GM21526 (cell line): ENCODE data around the gene PLA2G2D.
A peak's percentile ranks its signal among the peaks of the same experiment; 100 is the strongest.

Experiments
- ATAC-seq: cut with Tn5 transposase; IDR thresholded peaks from one replicate; pipeline ENCODE4 v1.9.1; 2021; ENCODE audit warnings: moderate library complexity; ENCODE audit not compliant: unreplicated experiment, low FRiP score

The PLA2G2D gene, protein sequence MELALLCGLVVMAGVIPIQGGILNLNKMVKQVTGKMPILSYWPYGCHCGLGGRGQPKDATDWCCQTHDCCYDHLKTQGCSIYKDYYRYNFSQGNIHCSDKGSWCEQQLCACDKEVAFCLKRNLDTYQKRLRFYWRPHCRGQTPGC

GRCh38 chr1:20119347-20119746, at the start of gene PLA2G2D:
PLA2G2D (minus strand) TSS chr1:20119536; CDS start chr1:20119498, 38 bp downstream.
- ATAC-seq = no peak

- no peak for ATAC-seq
These were observed 49.5 kb upstream of the PLA2G2D start for GRCh38 chr1:20168564-20169491.

- ATAC-seq = no peak
These were observed 47.8 kb upstream of the PLA2G2D start for GRCh38 chr1:20167126-20167525.

GRCh38 chr1:20166051-20166450, 46.7 kb upstream of the PLA2G2D start:
- ATAC-seq = no peak

DNA sequence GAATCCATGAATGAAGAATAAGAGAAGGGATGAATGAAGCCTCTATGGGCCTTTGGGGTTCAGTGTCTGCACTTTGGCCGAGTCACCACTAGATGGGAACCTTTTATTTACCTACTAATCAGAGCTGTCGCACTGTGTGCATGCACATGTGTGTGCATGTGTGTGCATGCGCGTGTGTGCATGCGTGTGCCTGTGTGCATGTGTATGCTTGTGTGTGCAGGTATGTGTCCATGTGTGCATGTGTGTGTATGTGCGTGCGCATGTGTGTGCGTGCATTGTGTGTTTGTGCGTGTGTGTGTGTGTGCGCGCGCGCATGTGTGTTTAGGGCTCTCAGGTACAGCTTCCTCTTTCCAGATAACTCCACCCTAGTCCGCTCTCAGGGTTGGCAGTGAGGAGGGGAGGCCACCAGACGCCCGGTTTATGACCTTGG, 46.2 kb upstream of the PLA2G2D start:
- no peak for ATAC-seq

DNA sequence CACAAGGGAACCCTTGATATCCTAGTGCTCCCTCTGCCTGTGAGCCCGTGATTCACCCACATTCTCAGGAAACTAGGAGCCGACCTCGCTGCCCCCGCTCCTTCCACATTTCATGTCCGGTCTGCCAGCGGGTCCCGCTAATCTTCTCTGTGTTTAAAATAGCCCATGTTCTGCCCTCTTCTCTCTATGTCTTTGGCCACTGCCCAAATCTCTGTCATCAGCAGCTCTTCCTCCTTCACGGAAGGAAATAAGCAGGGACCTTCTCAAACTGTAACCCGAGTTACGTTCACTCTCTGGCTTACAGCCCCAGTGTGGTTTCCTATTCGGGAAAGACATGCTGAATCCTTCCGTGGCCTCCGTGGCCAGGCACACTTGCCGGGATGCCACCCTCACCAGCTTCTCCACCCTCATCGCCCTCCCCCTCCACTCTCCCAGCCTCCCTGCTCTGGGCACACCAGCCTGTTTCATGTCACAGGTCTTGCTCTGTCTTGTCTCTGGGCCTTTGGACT, 45.4 kb upstream of the PLA2G2D start:
- ATAC-seq = no peak

GRCh38 chr1:20160034-20160433, 40.7 kb upstream of the PLA2G2D start:
- no peak for ATAC-seq

- ATAC-seq = no peak
These were observed 39.2 kb upstream of the PLA2G2D start for GRCh38 chr1:20158358-20159070.

DNA sequence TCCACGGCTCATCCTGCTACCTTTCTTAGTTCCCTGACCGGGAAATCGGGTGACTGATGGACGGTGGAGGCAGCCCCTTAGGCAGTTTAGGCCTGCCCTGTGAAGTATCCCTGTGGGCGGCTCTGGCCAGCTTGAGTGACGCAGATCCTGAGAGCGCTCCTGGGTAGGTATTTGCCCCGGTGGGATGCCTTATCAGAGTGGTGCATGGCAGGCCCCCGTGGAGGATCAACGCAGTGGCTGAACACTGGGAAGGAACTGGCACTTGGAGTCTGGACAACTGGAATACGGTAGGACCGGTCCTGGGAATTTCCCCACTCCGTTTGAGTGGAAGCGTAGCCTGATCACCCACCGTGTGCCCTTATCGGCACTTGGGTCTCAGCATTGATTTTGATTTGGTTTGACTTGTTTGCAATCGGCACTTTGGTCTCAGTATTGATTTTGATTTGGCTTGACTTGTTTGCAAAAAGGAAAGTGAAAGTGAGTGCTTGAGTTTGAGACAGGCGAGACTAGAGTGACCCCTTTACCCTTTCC, 35.0 kb upstream of the PLA2G2D start:
- no peak for ATAC-seq

DNA sequence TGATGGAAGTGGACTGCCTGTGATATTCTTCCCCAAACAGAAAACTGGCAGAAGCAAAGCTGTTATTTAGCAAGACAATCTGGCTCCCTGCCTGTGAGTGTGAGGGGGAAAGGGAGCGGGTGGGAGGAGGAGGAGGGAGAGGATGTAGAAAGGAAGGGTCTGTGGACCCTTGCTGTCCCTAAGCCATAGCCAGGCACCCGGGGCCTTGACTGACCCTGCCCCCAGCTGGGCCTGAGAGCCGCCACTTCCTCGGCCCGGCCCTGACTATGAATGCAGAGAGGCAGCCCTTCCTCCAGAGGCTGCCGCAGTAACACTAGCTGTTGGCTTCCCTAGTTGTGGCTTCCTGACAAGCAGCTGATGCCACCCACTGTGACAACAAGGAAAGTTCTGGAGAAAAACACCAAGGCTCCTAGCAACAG, 33.7 kb upstream of the PLA2G2D start:
- no peak for ATAC-seq

- no peak for ATAC-seq
These were observed 33.2 kb upstream of the PLA2G2D start for GRCh38 chr1:20152599-20152930.

DNA sequence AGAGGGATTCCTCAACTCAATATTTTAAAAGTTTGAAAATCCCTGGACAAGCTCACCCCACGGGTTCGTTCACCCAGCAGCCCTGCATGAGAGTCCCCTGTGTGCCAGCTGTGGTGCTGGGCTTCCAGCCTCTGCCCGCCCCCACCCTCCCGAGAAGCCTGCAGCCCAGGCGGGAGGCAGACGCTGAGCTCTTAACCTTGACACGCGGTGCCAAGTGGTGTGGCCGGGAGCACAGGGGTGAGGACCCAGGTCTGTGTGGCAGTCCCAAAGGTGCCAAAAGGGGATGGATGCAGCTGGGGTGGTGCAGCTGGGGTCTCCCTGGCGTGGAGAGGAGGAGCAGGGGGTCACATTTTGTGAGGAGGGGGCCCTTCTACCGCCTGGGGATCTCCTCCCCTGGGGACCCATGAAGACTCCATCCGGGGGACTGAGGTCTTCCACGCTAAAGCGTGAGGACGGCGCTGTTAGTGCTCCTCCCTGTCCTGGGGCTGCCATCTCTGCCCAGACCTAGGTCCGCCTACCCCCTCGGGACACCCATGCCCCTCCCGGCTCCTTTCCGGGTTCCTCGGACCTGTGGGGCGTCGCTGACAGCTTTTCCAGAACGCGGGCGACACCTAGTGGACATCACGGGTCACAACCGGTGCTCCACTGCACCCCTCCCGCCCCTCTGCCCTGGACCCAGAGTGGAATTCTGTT, 32.7 kb upstream of the PLA2G2D start:
- peak; percentile 82 for ATAC-seq

GRCh38 chr1:20150969-20151368, 31.6 kb upstream of the PLA2G2D start:
- no peak for ATAC-seq

DNA sequence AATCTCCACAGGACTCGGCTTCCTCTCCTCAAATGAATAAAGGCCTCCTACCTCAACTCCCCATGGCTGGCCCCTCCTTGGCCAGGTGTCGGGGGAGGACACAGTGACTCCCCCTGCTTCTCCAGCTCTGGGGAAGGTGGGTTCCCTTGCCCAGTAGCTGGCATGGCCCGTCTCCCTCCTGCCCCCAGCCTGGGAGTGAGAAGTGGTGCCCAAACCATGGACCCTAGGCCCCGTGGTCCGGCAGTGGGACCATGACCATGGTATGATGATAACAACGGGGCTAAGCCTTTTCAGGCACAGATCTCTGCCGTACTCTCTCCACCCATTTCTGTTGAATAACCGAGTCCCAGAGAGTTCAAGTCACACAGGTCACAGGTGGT, 31.0 kb upstream of the PLA2G2D start:
- ATAC-seq = no peak

GRCh38 chr1:20149601-20150325, 30.4 kb upstream of the PLA2G2D start:
- ATAC-seq = no peak

- no peak for ATAC-seq
These were observed 29.5 kb upstream of the PLA2G2D start for GRCh38 chr1:20148571-20149500.

DNA sequence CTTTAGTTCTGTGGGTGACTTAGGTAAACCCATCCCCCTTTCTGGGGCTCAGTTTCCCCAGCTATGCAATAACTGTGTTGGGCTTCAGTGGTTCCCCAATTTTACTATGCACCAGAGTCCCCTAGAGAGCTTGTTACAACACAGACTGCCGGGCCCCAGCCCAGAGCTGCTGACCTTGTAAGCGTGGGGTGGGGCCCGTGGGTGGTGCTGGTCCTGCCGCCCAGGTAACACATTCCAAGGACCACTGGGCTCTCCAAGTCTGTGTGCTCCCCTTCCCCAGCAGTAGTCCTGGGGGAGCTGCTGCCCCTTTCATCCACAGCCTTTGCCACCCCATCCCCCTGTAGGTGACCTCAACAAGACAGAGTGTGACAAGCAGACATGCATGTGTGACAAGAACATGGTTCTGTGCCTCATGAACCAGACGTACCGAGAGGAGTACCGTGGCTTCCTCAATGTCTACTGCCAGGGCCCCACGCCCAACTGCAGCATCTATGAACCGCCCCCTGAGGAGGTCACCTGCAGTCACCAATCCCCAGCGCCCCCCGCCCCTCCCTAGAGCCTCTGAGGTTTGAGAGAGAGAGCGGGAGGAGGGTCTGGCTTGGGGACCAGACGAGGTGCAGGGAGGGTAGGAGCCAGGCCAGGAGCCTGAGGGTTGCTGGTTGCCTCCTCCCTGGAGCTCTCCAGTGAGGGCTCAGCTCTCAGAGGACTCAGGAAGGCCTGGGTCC, 28.7 kb upstream of the PLA2G2D start:
- no peak for ATAC-seq
